Tibial nerve (tissue), 4 donors: ENCODE measurements around the gene NQO1. TPM values are rescaled to one million over a fixed set of nuclear protein-coding genes. Genes with fewer than 3 reads are reported as not detected.

Experiments
- DNase-seq, 2 donors: peaks; one replicate each; pipeline ENCODE4 v3.0.0-alpha.2; 2019; ENCODE audit warnings: low spot score in 2 of 2
- H3K27ac ChIP-seq, 4 donors: fragments of 200-600 bp; sonication (generic) in 3 of 4; one replicate each; pipeline ENCODE4 v1.5.1; 2017 to 2019; ENCODE audit warnings: mild to moderate bottlenecking in 1 of 4
- H3K27me3 ChIP-seq, 2 donors: fragments of 200-600 bp; sonication (generic) in 1 of 2; one replicate each; pipeline versions ENCODE4 v1.5.1 to v1.6.0; 2017 to 2019
- H3K36me3 ChIP-seq, 3 donors: fragments of 200-600 bp; sonication (generic); one replicate each; pipeline ENCODE4 v1.5.1; 2018 to 2019
- H3K4me1 ChIP-seq, 4 donors: fragments of 200-600 bp; sonication (generic) in 3 of 4; one replicate each; pipeline ENCODE4 v1.5.1; 2017 to 2019
- H3K4me3 ChIP-seq, 4 donors: fragments of 200-600 bp; sonication (generic) in 3 of 4; one replicate each; pipeline ENCODE4 v1.5.1; 2017 to 2019; ENCODE audit warnings: mild to moderate bottlenecking in 1 of 4, moderate library complexity in 1 of 4
- H3K9me3 ChIP-seq, 4 donors: fragments of 200-600 bp; sonication (generic) in 3 of 4; one replicate each; pipeline ENCODE4 v1.5.1; 2017 to 2019
- EP300 ChIP-seq, 2 donors: sonication (generic); formaldehyde crosslinking; IDR thresholded peaks; one replicate each; pipeline ENCODE4 v1.6.1; 2017; ENCODE audit warnings: antibody characterized with exemption in 2 of 2, mild to moderate bottlenecking in 1 of 2
- POLR2A ChIP-seq, 2 donors: fragments of 450-650 bp; IDR thresholded peaks; one replicate each; pipeline ENCODE4 v1.6.1; 2017; ENCODE audit warnings: antibody characterized with exemption in 2 of 2, mild to moderate bottlenecking in 2 of 2, moderate library complexity in 2 of 2
- WGBS, 2 donors: methylation state at CpG; one replicate each; pipeline ENCODE4 v1.1.5; 2018; 5-methylcytosine and 5-hydroxymethylcytosine counted together
- total RNA-seq, 4 donors: library from RNA; depleted of rRNA; stranded (reverse); fragments of >200 nt; gene quantifications; one replicate each; pipeline ENCODE4 v1.1.0, GENCODE V29; 2016
- TF ChIP-seq, protein P1 (sequence below), 5 experiments: fragments of 200-600 bp in 3 of 5; fragments of 450-650 bp in 2 of 5; sonication (generic) in 3 of 5; IDR thresholded peaks; one replicate each; pipeline ENCODE4 v1.5.1; 2016 to 2019; ENCODE audit warnings: antibody characterized with exemption in 5 of 5, mild to moderate bottlenecking in 3 of 5, moderate library complexity in 2 of 5

NQO1 gene
- total RNA-seq, 4 donors from 2014 or later = 19.0 to 106 (median 55.0) TPM

DNA sequence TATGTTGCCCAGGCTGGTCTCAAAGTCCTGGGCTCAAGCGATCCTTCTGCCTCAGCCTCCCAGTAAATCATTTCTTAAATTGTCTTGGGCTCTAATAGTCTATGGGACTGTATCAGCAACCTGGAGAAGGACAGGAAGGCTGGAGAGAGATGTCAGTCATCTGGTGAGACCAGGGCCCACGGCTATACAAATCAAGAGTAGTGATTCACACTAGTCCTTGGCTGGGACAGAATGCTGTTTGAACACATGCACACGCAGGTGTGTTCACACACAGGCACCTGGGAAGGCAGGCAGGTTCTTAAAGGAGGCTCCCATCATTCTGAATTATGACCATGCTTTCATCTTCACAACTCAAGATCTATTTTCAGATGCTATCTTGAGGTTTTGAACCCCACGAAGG lies 14.1 kb downstream of the NQO1 start:
- H3K27ac ChIP-seq = no peak overlapping the region
- H3K4me3 ChIP-seq = no peak overlapping the region
- no peak for DNase-seq
- H3K9me3 ChIP-seq = no peaks in the 10 kb centered on the region
- TF ChIP-seq, protein P1, sequence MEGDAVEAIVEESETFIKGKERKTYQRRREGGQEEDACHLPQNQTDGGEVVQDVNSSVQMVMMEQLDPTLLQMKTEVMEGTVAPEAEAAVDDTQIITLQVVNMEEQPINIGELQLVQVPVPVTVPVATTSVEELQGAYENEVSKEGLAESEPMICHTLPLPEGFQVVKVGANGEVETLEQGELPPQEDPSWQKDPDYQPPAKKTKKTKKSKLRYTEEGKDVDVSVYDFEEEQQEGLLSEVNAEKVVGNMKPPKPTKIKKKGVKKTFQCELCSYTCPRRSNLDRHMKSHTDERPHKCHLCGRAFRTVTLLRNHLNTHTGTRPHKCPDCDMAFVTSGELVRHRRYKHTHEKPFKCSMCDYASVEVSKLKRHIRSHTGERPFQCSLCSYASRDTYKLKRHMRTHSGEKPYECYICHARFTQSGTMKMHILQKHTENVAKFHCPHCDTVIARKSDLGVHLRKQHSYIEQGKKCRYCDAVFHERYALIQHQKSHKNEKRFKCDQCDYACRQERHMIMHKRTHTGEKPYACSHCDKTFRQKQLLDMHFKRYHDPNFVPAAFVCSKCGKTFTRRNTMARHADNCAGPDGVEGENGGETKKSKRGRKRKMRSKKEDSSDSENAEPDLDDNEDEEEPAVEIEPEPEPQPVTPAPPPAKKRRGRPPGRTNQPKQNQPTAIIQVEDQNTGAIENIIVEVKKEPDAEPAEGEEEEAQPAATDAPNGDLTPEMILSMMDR (IDR thresholded peaks at IDR 0.05) = no peak
- TF ChIP-seq POLR2A (IDR thresholded peaks at IDR 0.05) = no peak
- H3K4me1 ChIP-seq = peaks cover 0 to 17% (median 0%) of the 10 kb centered on the region in 4 donors
- H3K36me3 ChIP-seq = peaks cover 0 to 61% (median 0%) of the 10 kb centered on the region in 3 donors
- WGBS, 2 donors = 92 to 96% methylated on average over 4 of the region's 4 CpGs
- H3K27me3 ChIP-seq = no peaks in the 10 kb centered on the region

DNA sequence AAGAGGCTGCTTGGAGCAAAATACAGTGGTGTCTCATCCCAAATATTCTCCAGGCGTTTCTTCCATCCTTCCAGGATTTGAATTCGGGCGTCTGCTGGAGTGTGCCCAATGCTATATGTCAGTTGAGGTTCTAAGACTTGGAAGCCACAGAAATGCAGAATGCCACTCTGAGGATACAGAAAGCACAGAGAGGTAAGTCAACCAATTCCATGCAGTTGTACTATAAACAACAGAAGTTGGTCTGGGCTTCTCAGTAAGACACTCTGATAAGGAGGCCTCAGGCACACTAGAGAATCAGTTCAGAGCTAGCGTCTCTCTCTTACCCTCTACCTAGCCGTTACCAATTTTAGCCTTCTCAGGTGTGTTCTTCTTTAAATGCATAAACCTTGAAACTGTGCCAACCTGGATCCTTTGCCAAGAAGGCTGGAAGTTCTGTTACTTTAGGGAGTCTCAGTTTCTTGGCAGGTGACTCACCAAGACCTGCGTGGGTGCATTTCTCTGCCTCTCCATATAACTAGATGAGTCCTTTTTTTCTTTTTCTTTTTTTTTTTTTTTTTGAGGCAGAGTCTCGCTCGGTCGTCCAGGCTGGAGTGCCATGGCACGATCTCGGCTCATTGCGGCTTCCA lies 15.1 kb downstream of the NQO1 start:
- Histone ChIP-seq H3K27ac (peak overlapping the region in 1 of 4 donors; percentile 65), H3K4me1 (peaks cover 0 to 22% (median 0%) of the 10 kb centered on the region in 4 donors), H3K27me3 (no peaks in the 10 kb centered on the region), H3K9me3 (no peaks in the 10 kb centered on the region), H3K4me3 (no peak overlapping the region), H3K36me3 (peaks cover 0 to 51% (median 0%) of the 10 kb centered on the region in 3 donors)
- DNase-seq = no peak
- WGBS, 2 donors = 72 to 76% methylated on average over 12 of the region's 12 CpGs
- TF ChIP-seq, protein P1 (IDR thresholded peaks at IDR 0.05) = no peak
- TF ChIP-seq EP300 (IDR thresholded peaks at IDR 0.05) = no peak
- TF ChIP-seq POLR2A (IDR thresholded peaks at IDR 0.05) = no peak

DNA sequence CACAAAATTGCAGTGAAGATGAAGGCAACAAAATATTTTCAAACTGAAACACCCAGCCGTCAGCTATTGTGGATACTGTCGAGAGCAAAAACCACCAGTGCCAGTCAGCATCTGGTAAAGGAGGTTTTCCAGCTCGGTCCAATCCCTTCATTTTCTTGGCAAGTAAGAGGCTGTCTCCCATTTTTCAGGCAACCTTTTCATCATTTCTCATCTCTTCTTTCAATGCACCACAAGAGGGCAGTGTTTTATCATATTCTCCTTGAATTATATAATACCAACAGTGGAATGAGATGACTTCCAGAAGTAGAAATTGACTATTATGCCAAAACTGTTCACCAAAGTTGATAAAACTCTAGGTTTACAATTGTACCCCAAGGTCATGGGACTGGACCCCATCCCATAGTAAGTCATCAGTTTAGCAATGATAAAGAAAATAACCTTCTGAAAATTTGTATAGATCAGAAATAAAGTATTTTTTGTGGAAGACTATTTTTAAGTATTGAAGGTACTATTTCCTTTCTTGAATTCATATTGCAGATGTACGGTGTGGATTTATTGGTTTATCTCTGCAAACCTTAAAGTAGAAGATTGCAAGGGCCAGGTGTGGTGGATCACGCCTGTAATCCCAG lies 16.8 kb downstream of the NQO1 start:
- Histone ChIP-seq H3K9me3 (no peaks in the 10 kb centered on the region), H3K27me3 (no peaks in the 10 kb centered on the region), H3K36me3 (peaks cover 0 to 35% (median 0%) of the 10 kb centered on the region in 3 donors), H3K4me1 (peaks cover 0 to 24% (median 0%) of the 10 kb centered on the region in 4 donors), H3K27ac (peak overlapping the region in 2 of 4 donors; percentile 19 to 45), H3K4me3 (no peak overlapping the region)
- TF ChIP-seq, protein P1 (IDR thresholded peaks at IDR 0.05) = peak; percentile 52 to 82 (median 66)
- peak in 1 of 2 donors; percentile 16 for TF ChIP-seq EP300 (IDR thresholded peaks at IDR 0.05)
- no peak for TF ChIP-seq POLR2A (IDR thresholded peaks at IDR 0.05)
- WGBS, 2 donors = 32 to 45% methylated on average over 5 of the region's 5 CpGs
- DNase-seq = peak in 1 of 2 donors; percentile 46

DNA sequence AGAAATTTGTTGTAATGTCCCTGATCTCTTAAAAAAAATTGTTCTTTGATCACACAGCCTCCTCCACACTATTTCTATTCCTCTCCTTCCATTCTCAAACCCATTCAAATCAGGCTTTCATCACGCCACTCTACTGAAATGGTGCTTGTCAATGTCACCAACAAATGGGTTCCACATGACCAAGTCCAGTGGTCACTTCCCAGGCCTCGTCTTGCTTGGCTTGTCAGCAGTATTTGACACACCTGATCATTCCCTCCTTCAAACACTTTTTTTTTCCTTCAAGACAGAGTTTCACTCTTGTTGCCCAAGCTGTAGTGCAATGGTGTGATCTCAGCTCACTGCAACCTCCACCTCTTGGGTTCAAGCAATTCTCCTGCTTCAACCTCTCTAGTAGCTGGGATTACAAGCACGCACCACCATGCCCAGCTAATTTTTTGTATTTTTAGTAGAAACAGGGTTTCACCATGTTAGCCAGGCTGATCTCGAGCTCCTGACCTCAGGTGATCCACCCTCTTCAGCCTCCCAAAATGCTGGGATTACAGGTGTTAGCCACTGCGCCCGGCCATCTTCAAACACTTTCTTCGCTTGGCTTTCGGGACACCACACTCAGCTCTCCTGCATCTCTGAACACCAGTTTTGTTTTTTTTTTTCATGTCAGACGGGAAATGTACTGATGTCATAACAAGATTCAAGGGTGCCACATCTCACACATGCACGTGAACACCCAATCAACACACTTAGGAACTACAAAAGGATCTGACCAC lies 18.3 kb downstream of the NQO1 start:
- peaks cover 0 to 24% (median 0%) of the 10 kb centered on the region in 4 donors for H3K4me1 ChIP-seq
- H3K27ac ChIP-seq = no peak overlapping the region
- peaks cover 0 to 25% (median 0%) of the 10 kb centered on the region in 3 donors for H3K36me3 ChIP-seq
- H3K4me3 ChIP-seq = no peak overlapping the region
- no peaks in the 10 kb centered on the region for H3K9me3 ChIP-seq
- TF ChIP-seq EP300 (IDR thresholded peaks at IDR 0.05) = no peak
- TF ChIP-seq POLR2A (IDR thresholded peaks at IDR 0.05) = no peak
- TF ChIP-seq, protein P1 (IDR thresholded peaks at IDR 0.05) = no peak
- H3K27me3 ChIP-seq = no peaks in the 10 kb centered on the region
- WGBS, 2 donors = 84 to 85% methylated on average over 10 of the region's 10 CpGs
- no peak for DNase-seq
